22Rv1 (cell line): ENCODE data around the gene RELA.

Experiments
- H3K27ac ChIP-seq: fragments of 450-650 bp; 2 replicates; pipeline ENCODE4 v1.5.1; 2017
- ZFX ChIP-seq: fragments of 450-650 bp; IDR thresholded peaks from 2 replicates; pipeline ENCODE4 v1.6.1; 2017; ENCODE audit warnings: antibody characterized with exemption, borderline replicate concordance
- TF ChIP-seq, protein P1 (sequence below): fragments of 450-650 bp; IDR thresholded peaks from 2 replicates; pipeline ENCODE4 v1.5.1; 2017; ENCODE audit warnings: mild to moderate bottlenecking

Gene RELA

DNA sequence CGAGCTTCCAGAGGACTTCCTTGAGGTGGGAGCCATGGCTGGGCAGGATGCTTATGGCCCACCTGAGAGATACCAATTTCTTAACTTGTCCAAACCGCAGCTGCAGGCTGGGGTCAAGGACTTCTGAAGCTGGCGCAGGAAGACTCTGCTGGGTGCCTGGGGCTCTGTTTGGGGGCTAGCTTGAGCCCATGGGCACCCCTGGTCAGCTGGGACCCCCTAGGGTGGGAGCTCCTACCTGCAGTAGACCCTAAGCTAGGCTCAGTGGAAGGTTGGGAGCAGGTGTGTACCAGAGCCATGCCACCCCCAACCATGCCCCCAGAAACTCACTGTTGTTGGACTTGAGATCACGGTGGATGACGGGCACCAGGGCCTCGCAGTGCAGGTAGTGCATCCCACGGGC, 50.0 kb downstream of the RELA start:
- H3K27ac ChIP-seq, result peak overlapping the region; percentile 96
- no peak for TF ChIP-seq ZFX
- TF ChIP-seq, protein P1, sequence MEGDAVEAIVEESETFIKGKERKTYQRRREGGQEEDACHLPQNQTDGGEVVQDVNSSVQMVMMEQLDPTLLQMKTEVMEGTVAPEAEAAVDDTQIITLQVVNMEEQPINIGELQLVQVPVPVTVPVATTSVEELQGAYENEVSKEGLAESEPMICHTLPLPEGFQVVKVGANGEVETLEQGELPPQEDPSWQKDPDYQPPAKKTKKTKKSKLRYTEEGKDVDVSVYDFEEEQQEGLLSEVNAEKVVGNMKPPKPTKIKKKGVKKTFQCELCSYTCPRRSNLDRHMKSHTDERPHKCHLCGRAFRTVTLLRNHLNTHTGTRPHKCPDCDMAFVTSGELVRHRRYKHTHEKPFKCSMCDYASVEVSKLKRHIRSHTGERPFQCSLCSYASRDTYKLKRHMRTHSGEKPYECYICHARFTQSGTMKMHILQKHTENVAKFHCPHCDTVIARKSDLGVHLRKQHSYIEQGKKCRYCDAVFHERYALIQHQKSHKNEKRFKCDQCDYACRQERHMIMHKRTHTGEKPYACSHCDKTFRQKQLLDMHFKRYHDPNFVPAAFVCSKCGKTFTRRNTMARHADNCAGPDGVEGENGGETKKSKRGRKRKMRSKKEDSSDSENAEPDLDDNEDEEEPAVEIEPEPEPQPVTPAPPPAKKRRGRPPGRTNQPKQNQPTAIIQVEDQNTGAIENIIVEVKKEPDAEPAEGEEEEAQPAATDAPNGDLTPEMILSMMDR, result no peak

DNA sequence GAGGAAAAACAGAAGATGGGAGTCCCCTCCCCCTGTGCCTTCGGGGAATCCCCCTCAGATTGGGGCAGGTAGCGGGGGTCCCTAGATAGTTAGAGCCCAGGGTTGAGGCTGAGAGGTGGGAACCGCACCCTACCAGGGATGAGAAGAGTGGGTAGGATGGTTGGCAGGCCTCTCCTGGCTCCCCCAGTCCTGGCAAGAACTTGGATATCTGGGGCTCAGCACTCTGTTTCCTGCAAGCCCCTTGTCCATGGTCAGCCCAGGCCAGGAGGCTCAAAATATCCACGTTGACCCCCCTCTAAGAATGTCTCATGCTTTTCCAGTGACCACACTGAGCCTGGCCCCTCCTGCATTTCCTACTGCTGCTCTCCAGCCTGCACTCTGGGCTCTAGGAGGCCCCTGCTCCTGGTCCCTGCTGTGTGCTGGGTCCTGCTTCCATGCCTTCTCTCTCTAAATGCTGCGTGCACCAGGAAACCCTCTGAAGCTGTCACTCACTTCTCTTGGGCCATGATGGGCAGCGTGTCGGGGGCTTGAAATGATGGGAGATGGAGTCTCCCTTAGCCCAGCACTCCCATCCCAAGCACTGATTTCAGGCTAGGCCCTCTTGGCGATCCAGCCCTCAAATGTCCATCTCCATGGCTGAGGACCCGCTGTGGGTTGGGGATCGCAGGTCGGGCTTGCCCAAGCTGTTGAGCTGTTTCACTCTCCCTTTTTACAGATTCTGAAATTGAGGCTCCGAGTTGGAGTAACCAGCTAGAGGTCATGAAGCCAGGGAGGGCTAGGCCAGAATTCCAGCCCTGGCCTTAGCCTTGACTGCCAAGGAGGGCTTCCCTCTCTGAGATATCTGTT, 50.7 kb downstream of the RELA start:
- TF ChIP-seq, protein P1, result no peak
- no peak for TF ChIP-seq ZFX
- peak overlapping the region; percentile 96 for H3K27ac ChIP-seq

DNA sequence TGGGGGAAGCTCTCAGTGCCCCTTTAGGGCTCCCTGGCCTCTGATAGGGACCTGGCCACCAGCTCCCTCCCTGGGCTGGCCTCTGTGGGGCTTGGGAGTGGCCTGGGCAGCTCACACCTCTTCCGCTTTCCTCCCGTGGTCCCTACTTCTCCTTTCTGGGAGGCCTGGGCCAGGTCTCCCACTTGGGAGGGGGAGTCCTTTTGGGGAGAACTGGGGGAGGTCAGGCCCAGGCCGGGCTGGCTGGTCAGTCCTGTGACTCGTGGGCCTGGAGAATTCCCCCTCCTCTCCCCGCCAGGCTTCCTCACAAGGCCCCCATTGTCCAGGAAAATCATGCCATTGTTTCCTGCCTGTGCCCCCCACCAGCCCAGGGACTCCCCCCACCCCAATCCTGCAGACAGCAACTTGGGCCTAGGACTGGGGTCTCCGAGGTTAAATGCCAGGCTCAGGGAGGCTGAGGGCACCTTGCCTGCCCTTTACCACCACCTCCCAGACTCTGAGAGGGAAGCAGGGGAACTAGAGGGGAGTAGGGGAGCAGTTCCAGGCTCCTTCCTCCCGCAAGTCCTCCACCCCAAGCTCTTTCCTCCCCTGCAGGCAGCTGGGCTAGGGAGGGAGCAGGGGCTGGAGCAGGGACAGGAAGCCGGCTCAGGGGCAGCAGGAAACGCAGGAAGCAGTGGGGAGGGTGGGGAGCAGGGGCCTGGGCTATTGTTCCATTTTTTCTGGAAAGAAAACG, 51.5 kb downstream of the RELA start:
- no peak overlapping the region; the same call in 1 of the 2 replicates for H3K27ac ChIP-seq
- no peak for TF ChIP-seq ZFX
- TF ChIP-seq, protein P1, result no peak

DNA sequence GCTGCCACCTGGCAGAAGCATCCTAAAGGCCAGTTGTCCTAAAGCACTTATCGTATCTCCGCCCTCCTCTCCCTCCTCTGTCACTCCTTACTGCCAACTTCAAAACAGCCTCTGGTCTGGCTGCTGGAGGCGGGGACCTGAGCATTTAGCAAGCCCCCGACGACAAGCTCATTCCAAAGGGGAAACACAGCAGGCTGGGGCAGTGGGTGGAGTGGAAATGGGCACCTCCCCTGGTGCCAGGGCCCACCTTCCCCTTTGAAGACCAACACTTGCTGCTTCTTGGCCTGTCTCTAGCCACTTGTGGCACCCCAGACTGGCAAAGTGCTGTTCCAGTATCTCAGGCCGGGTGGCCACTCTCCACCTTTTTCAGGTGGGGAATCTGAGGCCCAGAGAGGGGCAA, 52.3 kb downstream of the RELA start:
- TF ChIP-seq ZFX, result no peak
- TF ChIP-seq, protein P1, result no peak
- no peak overlapping the region for H3K27ac ChIP-seq

DNA sequence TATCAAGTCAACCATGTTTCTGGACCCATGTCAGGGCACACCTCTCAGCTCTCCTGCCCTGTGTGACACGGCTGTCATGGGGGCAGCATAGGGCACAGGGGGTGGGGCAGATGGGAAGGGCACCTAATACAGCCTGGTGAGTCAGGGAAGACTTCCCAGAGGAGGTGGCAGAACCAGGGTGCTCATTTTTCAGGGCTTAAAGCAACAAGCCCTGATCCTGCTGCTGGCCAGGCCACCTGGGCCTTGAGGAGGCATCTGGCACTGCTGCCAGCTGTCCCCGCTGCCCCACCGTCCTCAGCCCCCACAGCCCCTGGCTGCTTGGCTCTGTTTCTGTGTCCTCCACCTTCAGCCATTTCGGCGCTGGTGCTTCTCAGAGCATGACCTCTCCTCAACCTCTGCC, 53.1 kb downstream of the RELA start:
- TF ChIP-seq, protein P1, result no peak
- no peak for TF ChIP-seq ZFX
- H3K27ac ChIP-seq, result no peak overlapping the region

DNA sequence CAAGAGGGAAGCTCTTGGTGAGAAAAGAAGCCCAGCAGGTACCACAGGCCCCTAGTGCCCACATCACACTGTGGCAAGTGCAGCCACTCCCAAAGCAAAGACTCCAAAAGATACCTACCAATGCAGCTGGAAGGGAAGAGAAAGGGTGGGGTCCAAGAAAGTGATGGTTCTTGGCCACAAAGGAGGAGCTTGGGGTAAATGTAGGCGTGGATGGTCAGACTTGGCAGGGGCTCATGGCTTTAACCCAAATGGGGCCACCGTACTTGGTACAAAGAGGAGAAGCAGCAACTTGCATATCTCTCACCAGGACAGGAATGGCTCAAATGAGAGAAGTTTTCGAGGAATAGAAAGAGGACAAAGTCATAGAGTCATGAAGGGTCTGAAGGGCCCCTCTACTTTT, 53.5 kb downstream of the RELA start:
- H3K27ac ChIP-seq, result peak overlapping the region; percentile 87; the same call in 1 of the 2 replicates
- TF ChIP-seq, protein P1, result no peak
- no peak for TF ChIP-seq ZFX
